Ovary (tissue), 3 donors: ENCODE measurements around the gene KCNMA1.

Source experiments
- POLR2A ChIP-seq: fragments of 450-650 bp; IDR thresholded peaks from one replicate; pipeline ENCODE4 v1.6.1; 2017; ENCODE audit warnings: antibody characterized with exemption, mild to moderate bottlenecking, moderate library complexity
- TF ChIP-seq, protein P1 (sequence below), 3 donors: fragments of 450-650 bp in 2 of 3; fragments of 200-600 bp in 1 of 3; IDR thresholded peaks; one replicate each; pipeline versions ENCODE4 v1.5.1 to v1.8.0; 2016 to 2022; ENCODE audit warnings: antibody characterized with exemption in 3 of 3, mild to moderate bottlenecking in 1 of 3
- donor health status: DM: no; HTN: no; CAD: no.

DNA sequence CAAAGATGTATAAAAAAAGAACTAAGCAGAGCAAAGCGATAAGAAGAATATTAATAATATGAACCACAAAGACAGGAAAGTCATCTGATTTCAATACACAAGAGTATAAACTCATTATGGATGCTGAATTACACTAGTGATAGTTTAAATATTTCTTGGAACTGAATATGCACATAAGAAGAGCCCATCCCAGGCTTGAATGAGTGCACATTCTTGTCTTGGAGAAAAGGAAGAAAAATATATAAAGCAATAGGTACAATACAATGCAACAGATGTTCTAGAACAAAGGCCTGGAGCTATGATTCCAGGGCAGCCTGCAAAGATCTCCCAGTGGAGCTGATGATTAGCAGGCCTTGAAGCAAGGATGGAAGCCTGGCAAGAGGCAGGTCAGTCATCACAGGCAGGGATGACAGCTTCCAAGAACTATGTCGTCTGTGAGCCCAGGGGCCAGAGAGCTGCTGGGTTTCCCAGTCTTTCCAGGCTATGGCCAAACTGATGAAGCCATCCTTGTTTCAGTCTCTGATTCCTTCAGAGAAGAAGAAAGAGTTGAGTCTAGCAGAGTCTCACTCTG is 277.6 kb downstream of the KCNMA1 start:
- TF ChIP-seq, protein P1, sequence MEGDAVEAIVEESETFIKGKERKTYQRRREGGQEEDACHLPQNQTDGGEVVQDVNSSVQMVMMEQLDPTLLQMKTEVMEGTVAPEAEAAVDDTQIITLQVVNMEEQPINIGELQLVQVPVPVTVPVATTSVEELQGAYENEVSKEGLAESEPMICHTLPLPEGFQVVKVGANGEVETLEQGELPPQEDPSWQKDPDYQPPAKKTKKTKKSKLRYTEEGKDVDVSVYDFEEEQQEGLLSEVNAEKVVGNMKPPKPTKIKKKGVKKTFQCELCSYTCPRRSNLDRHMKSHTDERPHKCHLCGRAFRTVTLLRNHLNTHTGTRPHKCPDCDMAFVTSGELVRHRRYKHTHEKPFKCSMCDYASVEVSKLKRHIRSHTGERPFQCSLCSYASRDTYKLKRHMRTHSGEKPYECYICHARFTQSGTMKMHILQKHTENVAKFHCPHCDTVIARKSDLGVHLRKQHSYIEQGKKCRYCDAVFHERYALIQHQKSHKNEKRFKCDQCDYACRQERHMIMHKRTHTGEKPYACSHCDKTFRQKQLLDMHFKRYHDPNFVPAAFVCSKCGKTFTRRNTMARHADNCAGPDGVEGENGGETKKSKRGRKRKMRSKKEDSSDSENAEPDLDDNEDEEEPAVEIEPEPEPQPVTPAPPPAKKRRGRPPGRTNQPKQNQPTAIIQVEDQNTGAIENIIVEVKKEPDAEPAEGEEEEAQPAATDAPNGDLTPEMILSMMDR (IDR thresholded peaks at IDR 0.05): no peak
- no peak for TF ChIP-seq POLR2A
